Loucy (cell line): ENCODE results near the gene ITPK1.

ENCODE experiments used
- EZH2phosphoT487 ChIP-seq: fragments of 200-600 bp; IDR thresholded peaks from 2 replicates; pipeline ENCODE4 v1.6.1; 2018; ENCODE audit warnings: antibody characterized with exemption, mild to moderate bottlenecking, moderate library complexity, borderline replicate concordance
- TF ChIP-seq, protein P1 (sequence below): fragments of 200-600 bp; sonication (generic); conservative IDR thresholded peaks from 2 replicates; pipeline ENCODE4 v1.5.1; 2014; ENCODE audit warnings: mild to moderate bottlenecking, antibody characterized with exemption, low read length

- TF ChIP-seq, protein P1, sequence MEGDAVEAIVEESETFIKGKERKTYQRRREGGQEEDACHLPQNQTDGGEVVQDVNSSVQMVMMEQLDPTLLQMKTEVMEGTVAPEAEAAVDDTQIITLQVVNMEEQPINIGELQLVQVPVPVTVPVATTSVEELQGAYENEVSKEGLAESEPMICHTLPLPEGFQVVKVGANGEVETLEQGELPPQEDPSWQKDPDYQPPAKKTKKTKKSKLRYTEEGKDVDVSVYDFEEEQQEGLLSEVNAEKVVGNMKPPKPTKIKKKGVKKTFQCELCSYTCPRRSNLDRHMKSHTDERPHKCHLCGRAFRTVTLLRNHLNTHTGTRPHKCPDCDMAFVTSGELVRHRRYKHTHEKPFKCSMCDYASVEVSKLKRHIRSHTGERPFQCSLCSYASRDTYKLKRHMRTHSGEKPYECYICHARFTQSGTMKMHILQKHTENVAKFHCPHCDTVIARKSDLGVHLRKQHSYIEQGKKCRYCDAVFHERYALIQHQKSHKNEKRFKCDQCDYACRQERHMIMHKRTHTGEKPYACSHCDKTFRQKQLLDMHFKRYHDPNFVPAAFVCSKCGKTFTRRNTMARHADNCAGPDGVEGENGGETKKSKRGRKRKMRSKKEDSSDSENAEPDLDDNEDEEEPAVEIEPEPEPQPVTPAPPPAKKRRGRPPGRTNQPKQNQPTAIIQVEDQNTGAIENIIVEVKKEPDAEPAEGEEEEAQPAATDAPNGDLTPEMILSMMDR = no peak
- TF ChIP-seq EZH2phosphoT487 = no peak
These were observed 153.0 kb downstream of the ITPK1 start for GRCh38 chr14:92962831-92963095.
